ENCODE measurements around the gene DYRK1A.

The DYRK1A gene

DNA sequence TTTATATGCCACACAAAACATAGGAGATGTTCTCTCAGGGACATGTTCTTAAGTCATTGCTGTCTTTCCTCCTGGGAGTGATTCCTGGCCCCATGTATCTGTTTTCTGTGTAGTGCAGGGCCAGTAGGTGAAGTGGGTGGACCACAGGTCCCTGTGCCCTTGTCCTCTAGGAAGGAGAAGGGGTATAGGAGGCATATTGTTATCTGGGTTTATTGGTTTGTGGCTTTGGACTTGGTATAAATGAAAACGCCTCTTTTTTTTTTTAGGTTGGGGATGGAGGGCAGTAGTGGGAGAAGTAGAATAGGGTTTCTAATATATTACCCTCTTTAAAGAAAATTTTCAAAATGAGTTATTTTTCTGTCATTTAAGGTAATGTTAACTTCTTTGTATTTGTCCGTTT is 29.4 kb downstream of the DYRK1A start:
- Histone ChIP-seq H3K27ac (ENCODE audit: poor library complexity, severe bottlenecking) (no peak overlapping the region), H3K4me1 (ENCODE audit: insufficient read depth, poor library complexity, severe bottlenecking) (no peaks in the 10 kb centered on the region), H3K36me3 (ENCODE audit: low read depth) (no peaks in the 10 kb centered on the region), H3K4me3 (ENCODE audit: severe bottlenecking) (no peak overlapping the region), H3K9me3 (ENCODE audit: severe bottlenecking) (no peaks in the 10 kb centered on the region), H3K27me3 (ENCODE audit: insufficient read depth, poor library complexity, severe bottlenecking) (no peaks in the 10 kb centered on the region)
- DNase-seq (ENCODE audit: low spot score) (no peak), ATAC-seq (ENCODE audit: low read depth) (no peak)
- TF ChIP-seq, protein P1, sequence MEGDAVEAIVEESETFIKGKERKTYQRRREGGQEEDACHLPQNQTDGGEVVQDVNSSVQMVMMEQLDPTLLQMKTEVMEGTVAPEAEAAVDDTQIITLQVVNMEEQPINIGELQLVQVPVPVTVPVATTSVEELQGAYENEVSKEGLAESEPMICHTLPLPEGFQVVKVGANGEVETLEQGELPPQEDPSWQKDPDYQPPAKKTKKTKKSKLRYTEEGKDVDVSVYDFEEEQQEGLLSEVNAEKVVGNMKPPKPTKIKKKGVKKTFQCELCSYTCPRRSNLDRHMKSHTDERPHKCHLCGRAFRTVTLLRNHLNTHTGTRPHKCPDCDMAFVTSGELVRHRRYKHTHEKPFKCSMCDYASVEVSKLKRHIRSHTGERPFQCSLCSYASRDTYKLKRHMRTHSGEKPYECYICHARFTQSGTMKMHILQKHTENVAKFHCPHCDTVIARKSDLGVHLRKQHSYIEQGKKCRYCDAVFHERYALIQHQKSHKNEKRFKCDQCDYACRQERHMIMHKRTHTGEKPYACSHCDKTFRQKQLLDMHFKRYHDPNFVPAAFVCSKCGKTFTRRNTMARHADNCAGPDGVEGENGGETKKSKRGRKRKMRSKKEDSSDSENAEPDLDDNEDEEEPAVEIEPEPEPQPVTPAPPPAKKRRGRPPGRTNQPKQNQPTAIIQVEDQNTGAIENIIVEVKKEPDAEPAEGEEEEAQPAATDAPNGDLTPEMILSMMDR (IDR thresholded peaks at IDR 0.05; ENCODE audit: poor library complexity, severe bottlenecking) = no peak

DNA sequence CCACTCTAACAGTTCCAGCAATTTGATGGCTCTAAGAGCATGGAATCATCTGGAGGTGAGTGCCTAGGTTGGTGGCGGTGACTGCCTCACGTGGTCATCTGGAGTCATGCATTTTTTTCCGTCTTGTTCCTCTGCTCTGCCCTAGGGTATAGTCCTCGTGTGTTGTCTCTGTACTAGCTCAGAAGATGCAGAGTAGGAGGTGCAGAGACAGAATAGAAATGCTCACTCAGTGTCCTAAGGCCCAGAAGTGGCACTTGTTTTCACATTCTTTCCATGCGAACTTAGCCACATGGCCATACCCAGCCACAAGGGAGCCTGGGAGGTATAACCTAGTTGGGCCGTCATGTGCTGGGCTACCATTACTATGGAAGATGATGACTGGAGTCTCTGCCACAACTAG is 30.3 kb downstream of the DYRK1A start:
- TF ChIP-seq, protein P1 (IDR thresholded peaks at IDR 0.05; ENCODE audit: poor library complexity, severe bottlenecking) = no peak
- H3K9me3 ChIP-seq (ENCODE audit: severe bottlenecking) = peaks cover 3% of the 10 kb centered on the region
- no peak overlapping the region for H3K4me3 ChIP-seq (ENCODE audit: severe bottlenecking)
- no peaks in the 10 kb centered on the region for H3K27me3 ChIP-seq (ENCODE audit: insufficient read depth, poor library complexity, severe bottlenecking)
- ATAC-seq (ENCODE audit: low read depth) = no peak
- H3K4me1 ChIP-seq (ENCODE audit: insufficient read depth, poor library complexity, severe bottlenecking) = no peaks in the 10 kb centered on the region
- no peak for DNase-seq (ENCODE audit: low spot score)
- H3K36me3 ChIP-seq (ENCODE audit: low read depth) = no peaks in the 10 kb centered on the region
- H3K27ac ChIP-seq (ENCODE audit: poor library complexity, severe bottlenecking) = no peak overlapping the region

DNA sequence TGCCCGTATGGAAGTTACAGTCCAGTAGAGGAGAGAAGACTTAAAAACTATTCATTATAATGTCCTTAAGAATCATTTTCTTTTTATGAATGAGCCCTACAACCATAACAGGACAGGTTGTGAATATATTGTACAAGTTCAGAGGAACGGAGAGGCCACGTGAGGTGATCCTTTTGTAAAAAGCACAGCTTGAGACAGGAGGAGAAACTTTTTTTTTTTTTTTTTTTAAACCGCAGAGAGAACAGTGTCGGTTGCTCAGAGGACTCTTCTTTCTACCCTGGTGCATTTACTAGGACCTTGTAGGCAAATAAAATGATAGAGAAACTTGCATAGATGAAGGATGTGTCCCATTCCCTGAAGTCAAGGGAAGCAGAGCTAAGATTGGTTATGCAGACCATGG is 32.1 kb downstream of the DYRK1A start:
- no peaks in the 10 kb centered on the region for H3K27me3 ChIP-seq (ENCODE audit: insufficient read depth, poor library complexity, severe bottlenecking)
- ATAC-seq (ENCODE audit: low read depth) (no peak), DNase-seq (ENCODE audit: low spot score) (no peak)
- TF ChIP-seq, protein P1 (IDR thresholded peaks at IDR 0.05; ENCODE audit: poor library complexity, severe bottlenecking) = no peak
- no peak overlapping the region for H3K27ac ChIP-seq (ENCODE audit: poor library complexity, severe bottlenecking)
- no peaks in the 10 kb centered on the region for H3K36me3 ChIP-seq (ENCODE audit: low read depth)
- H3K4me3 ChIP-seq (ENCODE audit: severe bottlenecking) = no peak overlapping the region
- no peaks in the 10 kb centered on the region for H3K4me1 ChIP-seq (ENCODE audit: insufficient read depth, poor library complexity, severe bottlenecking)
- peaks cover 9% of the 10 kb centered on the region for H3K9me3 ChIP-seq (ENCODE audit: severe bottlenecking)

DNA sequence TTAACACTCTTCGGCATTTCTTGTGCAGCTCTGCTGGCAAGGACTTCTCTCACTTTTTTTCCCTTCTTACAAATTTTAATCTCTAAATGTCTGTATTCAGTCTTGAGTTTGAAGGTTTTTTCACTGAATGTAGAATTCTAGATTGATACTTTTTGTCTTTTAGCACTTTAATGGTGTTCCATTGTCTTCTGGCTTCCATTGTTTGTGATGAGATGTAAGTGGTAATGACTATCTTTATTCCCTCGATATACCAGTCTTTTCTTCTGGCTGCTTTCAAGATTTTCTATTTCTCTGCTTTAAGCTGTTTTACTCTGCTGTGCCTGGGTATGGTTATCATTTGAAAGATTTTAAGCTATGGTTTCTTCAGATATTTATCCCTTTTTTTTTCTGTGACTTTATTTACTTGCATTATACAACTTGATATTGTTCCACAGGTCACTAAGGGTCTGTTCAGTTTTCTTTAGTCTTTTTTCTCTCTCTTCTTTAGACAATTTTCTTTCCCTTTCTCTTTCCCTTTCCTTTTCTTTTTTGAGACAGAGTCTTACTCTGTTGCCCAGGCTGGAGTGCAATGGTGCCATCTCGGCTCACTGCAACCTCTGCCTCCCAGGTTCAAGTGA is 35.8 kb downstream of the DYRK1A start:
- no peak for ATAC-seq (ENCODE audit: low read depth)
- no peaks in the 10 kb centered on the region for H3K36me3 ChIP-seq (ENCODE audit: low read depth)
- no peaks in the 10 kb centered on the region for H3K4me1 ChIP-seq (ENCODE audit: insufficient read depth, poor library complexity, severe bottlenecking)
- H3K27ac ChIP-seq (ENCODE audit: poor library complexity, severe bottlenecking) = no peak overlapping the region
- TF ChIP-seq, protein P1 (IDR thresholded peaks at IDR 0.05; ENCODE audit: poor library complexity, severe bottlenecking) = no peak
- no peak for DNase-seq (ENCODE audit: low spot score)
- no peak overlapping the region for H3K4me3 ChIP-seq (ENCODE audit: severe bottlenecking)
- peaks cover 9% of the 10 kb centered on the region for H3K9me3 ChIP-seq (ENCODE audit: severe bottlenecking)
- no peaks in the 10 kb centered on the region for H3K27me3 ChIP-seq (ENCODE audit: insufficient read depth, poor library complexity, severe bottlenecking)

DNA sequence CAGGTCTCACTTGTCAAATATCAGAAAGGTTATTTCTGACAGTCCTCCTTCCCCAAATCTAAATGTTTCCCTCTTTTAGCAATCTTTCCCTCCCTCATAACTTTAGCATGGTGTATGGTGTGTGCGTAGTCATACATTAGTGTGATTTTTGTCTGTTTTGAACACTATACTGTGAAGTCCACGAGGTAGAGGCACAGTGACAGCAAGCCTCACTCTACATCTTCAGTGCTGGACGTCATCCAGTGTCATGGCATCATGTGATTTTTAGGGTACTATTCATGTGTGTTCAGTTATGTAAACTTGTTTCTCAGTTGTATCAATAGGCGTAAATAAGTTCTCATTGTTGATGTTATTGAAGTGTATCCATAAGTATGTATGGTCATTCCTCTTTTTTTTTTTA is 39.1 kb downstream of the DYRK1A start:
- Histone ChIP-seq H3K27ac (ENCODE audit: poor library complexity, severe bottlenecking) (no peak overlapping the region), H3K9me3 (ENCODE audit: severe bottlenecking) (peaks cover 9% of the 10 kb centered on the region), H3K27me3 (ENCODE audit: insufficient read depth, poor library complexity, severe bottlenecking) (no peaks in the 10 kb centered on the region), H3K4me1 (ENCODE audit: insufficient read depth, poor library complexity, severe bottlenecking) (peaks cover 4% of the 10 kb centered on the region), H3K36me3 (ENCODE audit: low read depth) (peaks cover 12% of the 10 kb centered on the region), H3K4me3 (ENCODE audit: severe bottlenecking) (no peak overlapping the region)
- ATAC-seq (ENCODE audit: low read depth) = no peak
- TF ChIP-seq, protein P1 (IDR thresholded peaks at IDR 0.05; ENCODE audit: poor library complexity, severe bottlenecking) = no peak
- no peak for DNase-seq (ENCODE audit: low spot score)

Measured in RWPE2 (cell line).